ENCODE measurements around the gene C1QTNF8.

The C1QTNF8 gene

DNA sequence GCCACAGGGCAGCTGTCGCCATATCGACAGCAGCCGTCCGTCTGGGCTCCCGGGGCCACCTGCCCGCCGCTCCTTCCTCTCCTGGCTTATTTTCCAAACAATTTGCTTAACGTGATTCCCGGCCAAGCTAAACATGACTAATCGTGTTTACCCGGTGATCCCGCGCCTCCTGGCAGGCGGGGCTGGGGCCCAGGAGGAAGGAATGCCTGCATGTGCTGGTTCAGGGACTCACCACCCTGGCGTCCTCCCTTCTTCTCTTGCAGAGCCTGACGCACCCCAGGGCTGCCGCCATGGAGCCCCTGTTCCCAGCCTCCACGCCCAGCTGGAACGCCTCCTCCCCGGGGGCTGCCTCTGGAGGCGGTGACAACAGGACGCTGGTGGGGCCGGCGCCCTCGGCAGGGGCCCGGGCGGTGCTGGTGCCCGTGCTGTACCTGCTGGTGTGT, 17.4 kb downstream of the C1QTNF8 start:
- TF ChIP-seq, protein P1, sequence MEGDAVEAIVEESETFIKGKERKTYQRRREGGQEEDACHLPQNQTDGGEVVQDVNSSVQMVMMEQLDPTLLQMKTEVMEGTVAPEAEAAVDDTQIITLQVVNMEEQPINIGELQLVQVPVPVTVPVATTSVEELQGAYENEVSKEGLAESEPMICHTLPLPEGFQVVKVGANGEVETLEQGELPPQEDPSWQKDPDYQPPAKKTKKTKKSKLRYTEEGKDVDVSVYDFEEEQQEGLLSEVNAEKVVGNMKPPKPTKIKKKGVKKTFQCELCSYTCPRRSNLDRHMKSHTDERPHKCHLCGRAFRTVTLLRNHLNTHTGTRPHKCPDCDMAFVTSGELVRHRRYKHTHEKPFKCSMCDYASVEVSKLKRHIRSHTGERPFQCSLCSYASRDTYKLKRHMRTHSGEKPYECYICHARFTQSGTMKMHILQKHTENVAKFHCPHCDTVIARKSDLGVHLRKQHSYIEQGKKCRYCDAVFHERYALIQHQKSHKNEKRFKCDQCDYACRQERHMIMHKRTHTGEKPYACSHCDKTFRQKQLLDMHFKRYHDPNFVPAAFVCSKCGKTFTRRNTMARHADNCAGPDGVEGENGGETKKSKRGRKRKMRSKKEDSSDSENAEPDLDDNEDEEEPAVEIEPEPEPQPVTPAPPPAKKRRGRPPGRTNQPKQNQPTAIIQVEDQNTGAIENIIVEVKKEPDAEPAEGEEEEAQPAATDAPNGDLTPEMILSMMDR (conservative IDR thresholded peaks at IDR 0.05; ENCODE audit: control insufficient read depth, insufficient read depth, low read depth, low read length), result no peak
- H3K4me3 ChIP-seq (ENCODE audit: control insufficient read depth, low read depth, low read length), result no peak overlapping the region
- peak; percentile 53 for DNase-seq (ENCODE audit: low read depth)

DNA sequence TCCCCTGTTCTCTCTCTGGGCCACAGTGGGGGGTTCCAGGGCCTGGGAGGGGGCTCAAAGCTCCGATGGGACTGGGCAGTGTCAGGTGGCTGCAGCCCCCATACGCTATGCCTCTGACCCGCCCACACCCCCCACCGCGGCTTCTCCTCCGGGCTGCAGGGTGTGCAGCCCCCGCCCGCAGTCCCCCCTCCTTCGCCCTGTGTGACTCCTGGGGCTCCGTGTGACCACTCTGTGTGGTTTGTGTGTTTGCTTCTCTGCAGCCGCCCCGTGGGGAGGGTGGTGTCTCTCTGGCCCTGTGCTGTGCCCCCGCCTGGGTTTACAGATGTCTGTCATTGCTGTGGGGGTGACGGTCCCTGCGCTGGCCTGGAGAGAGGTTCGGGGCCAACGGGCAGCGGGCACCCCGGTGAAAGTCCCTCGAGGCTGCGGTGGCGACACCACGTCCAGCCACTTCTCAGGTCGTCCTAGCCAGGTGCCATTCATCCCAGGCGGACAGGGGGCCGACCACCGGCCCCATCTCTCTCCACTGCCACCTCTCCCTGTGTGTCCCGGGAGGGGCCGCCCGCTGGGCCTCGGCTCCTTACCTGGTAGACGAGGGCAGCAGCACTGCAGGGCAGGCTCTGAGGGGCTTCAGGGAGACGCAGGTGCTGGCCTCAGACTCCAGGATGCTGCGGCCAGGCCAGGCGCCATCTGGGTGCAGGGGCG, 18.0 kb downstream of the C1QTNF8 start:
- H3K4me3 ChIP-seq (ENCODE audit: control insufficient read depth, low read depth, low read length), result no peak overlapping the region
- no peak for DNase-seq (ENCODE audit: low read depth)
- TF ChIP-seq, protein P1 (conservative IDR thresholded peaks at IDR 0.05; ENCODE audit: control insufficient read depth, insufficient read depth, low read depth, low read length), result no peak

DNA sequence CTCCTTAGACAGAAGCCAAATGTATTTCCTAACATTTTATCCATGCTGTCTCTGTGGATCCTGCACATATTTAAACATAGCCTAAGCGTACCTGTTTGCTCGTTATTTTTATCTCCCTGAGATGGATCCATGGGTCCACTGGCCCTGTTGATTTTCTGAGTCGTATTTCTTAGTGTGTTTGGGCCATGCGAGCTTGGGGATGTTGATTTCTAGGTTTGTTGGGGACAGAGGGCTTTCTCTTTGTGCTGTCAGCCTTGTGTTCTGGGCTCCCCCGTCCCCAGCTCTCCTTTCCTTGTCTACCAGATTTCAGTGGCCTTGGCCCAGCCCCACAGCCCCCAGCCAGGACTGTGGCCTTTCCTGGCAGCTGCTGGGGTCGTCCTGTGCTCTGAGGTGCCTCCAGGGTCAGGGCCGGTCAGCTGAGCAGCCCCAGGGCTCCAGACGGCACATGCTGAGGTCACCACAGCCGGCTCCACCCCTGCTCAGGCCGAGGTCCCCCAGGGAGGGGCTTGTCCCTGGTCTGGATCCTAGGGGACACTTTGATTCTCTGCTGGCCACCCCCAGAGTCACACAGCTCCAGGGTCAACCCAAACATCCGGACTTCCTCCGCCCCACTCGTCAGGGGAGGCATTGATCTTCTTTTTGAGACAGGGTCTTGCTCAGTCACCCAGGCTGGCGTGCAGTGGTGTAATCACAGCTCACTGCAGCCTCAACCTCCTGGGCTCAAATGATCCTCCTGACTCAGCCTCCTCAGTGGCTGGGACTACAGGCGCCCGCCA, 19.1 kb downstream of the C1QTNF8 start:
- TF ChIP-seq, protein P1 (conservative IDR thresholded peaks at IDR 0.05; ENCODE audit: control insufficient read depth, insufficient read depth, low read depth, low read length), result no peak
- DNase-seq (ENCODE audit: low read depth), result no peak
- no peak overlapping the region for H3K4me3 ChIP-seq (ENCODE audit: control insufficient read depth, low read depth, low read length)

DNA sequence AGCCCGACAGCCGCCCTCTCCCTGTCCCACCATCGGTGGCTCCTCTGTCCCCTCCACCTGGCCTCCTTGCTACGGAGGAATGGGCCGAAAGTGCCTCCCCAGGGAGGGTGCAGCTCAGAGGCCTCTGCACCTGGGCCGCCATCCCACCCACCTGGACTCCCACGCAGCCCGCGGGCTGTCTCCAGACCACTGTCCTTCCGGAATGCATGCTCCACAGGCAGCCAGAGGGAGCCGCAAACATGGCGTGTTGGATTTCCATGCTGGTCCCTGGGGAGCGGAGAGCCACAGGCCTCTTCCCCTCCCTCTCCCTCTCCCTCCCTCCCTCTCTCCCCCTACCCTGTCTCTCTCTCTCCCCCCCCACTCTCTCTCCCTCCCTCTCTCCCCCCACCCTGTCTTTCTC, 20.5 kb downstream of the C1QTNF8 start:
- TF ChIP-seq, protein P1 (conservative IDR thresholded peaks at IDR 0.05; ENCODE audit: control insufficient read depth, insufficient read depth, low read depth, low read length), result no peak
- H3K4me3 ChIP-seq (ENCODE audit: control insufficient read depth, low read depth, low read length), result no peak overlapping the region
- no peak for DNase-seq (ENCODE audit: low read depth)

DNA sequence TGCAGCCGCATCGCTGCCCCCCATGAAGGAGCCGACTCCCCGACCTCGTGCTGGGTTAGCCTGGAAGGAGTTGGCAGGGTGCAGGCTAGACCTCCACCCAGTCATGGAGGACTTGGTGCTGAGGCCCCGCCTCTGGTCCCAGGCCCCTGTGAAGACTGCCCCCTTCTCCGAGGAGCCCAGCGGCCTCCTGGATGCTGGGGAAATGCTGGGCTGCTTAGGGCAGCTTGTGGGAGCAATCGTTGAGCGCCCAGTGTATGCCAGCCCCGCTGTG, 21.7 kb downstream of the C1QTNF8 start:
- TF ChIP-seq, protein P1 (conservative IDR thresholded peaks at IDR 0.05; ENCODE audit: control insufficient read depth, insufficient read depth, low read depth, low read length), result no peak
- no peak for DNase-seq (ENCODE audit: low read depth)
- H3K4me3 ChIP-seq (ENCODE audit: control insufficient read depth, low read depth, low read length), result no peak overlapping the region

DNA sequence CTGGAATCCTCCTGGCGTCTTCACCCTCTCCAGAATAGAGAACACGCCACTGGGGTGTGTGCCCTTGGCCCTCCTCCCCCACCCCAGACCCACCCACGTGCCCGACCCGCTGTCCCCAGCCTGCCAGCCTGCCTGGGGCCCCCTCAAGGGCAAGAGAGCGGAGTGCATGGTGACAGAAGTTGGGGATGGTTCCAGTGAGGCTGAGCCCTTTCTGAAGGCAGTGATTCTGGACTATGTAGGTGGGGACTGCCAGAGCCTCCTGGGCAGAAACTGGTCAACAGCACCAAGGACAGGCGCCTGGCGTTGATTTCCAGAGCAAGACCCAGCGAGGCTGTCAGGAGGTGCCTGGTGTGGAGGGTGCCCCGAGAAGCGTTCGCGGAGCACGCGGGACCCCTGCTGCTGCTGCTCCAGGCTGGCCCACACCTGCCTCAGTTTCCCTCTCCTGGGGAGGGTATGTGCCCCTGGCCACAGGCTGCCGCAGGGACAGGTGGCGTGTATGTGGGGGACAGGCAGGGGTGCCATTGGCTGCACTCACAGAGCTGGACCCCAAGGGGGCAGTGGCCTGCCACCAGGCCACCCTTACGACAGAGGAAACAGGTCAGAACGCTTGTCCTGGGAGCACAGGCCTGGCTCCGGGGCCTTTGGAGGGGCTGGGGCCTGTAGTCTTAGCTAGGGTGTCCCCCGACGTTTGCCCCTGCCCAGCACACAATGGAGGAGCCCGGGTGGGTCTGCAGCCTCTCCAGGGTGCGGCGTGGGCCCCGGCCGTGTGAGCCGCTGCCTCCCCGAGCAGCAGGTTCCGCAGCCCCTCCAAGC, 22.3 kb downstream of the C1QTNF8 start:
- no peak for DNase-seq (ENCODE audit: low read depth)
- TF ChIP-seq, protein P1 (conservative IDR thresholded peaks at IDR 0.05; ENCODE audit: control insufficient read depth, insufficient read depth, low read depth, low read length), result no peak
- no peak overlapping the region for H3K4me3 ChIP-seq (ENCODE audit: control insufficient read depth, low read depth, low read length)

Data from fibroblast of mammary gland (primary cell).